ENCODE results near the gene PCID2.

PCID2 gene

GRCh38 chr13:113190181-113190580, 18.3 kb downstream of the PCID2 start:
- H3K4me3 ChIP-seq (ENCODE audit: low read depth, low read length) = no peak overlapping the region

GRCh38 chr13:113187883-113188665, 20.4 kb downstream of the PCID2 start:
- no peak overlapping the region for H3K4me3 ChIP-seq (ENCODE audit: low read depth, low read length)

- no peak overlapping the region for H3K4me3 ChIP-seq (ENCODE audit: low read depth, low read length)
Measured at GRCh38 chr13:113187263-113187669, 21.2 kb downstream of the PCID2 start.

- H3K4me3 ChIP-seq (ENCODE audit: low read depth, low read length) = no peak overlapping the region
Measured at GRCh38 chr13:113186061-113186900, 22.2 kb downstream of the PCID2 start.

GRCh38 chr13:113184568-113185440, 23.7 kb downstream of the PCID2 start:
- H3K4me3 ChIP-seq (ENCODE audit: low read depth, low read length) = no peak overlapping the region

- H3K4me3 ChIP-seq (ENCODE audit: low read depth, low read length) = no peak overlapping the region
Measured at GRCh38 chr13:113183450-113184129, 24.9 kb downstream of the PCID2 start.

DNA sequence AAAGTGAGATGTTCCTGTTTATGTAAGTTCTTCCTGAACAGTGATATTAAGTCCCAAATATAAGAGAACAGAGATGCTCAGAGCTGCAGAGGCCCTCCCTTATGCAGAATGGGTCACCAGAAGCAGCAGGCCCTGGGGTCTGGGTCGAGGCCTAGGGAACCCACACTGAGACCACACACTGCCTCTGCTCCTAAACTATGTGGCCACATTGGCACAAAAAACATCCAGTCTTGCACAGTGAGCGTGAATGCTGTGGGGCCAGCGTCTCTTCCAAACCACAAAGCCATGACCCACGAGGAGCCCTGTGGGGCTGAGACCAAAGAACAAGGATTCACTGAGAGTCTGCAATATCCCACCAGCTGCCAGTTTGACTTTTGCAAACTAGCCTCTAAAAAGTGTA, 26.4 kb downstream of the PCID2 start:
- H3K4me3 ChIP-seq (ENCODE audit: low read depth, low read length) = no peak overlapping the region

- no peak overlapping the region for H3K4me3 ChIP-seq (ENCODE audit: low read depth, low read length)
Measured at GRCh38 chr13:113179374-113180230, 28.9 kb downstream of the PCID2 start.

GRCh38 chr13:113178896-113179167, 29.6 kb downstream of the PCID2 start:
- no peak overlapping the region for H3K4me3 ChIP-seq (ENCODE audit: low read depth, low read length)

DNA sequence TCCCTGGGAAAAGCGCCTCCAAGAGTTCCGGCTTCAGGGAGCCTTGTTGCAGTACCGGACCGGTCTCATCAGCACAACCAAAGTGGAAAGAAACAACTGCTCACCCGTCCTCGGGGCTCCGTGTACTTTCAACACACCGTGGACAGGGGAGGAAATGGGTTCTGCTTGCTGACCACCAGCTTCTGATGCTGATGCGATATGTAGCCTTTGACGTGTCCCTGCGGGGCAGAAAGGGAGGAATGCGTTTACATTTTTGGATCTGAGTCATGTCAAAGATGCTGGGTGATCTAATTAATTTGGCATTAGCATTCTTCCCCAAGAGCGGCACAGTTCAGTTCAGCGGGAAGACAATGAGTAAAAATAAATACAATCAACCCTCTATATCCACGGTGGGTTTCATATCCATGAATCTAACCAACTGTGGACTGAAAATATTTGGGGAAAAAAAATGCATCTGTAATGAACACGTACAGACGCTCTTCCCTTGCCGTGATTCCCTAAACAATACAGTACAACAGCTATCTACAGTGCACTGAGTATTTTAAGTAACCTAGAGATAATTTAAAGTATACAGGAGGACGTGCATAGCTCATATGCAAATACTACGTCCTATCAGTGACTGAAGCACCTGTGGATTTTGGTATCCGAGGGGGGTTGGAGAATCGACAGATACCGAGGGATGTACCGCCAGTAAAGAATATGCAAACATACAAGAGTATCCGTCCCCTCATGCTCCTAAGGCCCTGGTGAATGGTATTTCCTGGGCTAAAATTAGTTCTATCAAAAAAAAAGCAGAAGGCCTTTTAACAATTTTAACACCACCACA, 30.2 kb downstream of the PCID2 start:
- no peak overlapping the region for H3K4me3 ChIP-seq (ENCODE audit: low read depth, low read length)

- no peak overlapping the region for H3K4me3 ChIP-seq (ENCODE audit: low read depth, low read length)
Measured at GRCh38 chr13:113176822-113177221, 31.6 kb downstream of the PCID2 start.

DNA sequence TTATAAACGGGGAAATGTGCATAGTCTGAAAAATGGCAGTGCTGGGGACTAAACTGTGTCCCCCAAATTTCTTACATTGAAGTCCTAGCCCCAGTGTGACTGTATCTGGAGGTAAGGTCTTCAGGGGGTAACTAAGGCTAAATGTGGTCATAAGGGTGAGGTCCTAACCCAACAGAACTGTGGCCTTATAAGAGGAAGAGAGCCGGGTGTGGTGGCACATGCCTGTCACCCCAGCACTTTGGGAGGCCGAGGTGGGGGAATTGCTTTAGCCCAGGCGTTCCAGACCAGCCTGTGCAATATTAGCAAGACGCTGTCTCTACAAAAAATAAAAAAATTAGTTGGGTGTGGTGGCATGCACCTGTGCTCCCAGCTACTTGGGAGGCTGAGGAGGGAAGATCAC, 32.2 kb downstream of the PCID2 start:
- no peak overlapping the region for H3K4me3 ChIP-seq (ENCODE audit: low read depth, low read length)

DNA sequence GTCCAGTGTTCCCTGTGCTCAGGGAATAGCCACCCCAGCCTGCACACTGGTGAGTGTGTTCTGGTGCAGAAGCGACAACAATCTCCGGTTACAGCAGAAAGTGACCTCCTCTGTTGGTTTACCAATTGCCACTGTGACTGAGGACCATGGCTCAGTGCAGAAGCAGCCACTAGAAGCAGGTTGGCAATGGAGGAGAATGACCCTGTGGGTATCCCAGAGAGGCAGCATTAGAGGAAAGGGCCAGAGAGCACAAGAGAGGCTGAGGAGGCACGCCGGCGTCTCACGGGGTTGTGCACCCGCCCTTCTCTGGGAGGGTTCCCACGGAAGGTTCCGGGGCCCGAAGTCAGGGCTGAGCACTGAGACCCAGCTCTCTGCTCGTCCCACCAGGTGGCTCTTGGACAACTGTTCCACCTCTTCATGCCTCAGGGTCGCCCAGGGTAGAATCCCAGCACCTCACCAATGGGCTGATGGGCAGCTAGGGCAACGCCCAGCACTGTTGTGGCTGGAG, 36.0 kb downstream of the PCID2 start:
- no peak overlapping the region for H3K4me3 ChIP-seq (ENCODE audit: low read depth, low read length)

DNA sequence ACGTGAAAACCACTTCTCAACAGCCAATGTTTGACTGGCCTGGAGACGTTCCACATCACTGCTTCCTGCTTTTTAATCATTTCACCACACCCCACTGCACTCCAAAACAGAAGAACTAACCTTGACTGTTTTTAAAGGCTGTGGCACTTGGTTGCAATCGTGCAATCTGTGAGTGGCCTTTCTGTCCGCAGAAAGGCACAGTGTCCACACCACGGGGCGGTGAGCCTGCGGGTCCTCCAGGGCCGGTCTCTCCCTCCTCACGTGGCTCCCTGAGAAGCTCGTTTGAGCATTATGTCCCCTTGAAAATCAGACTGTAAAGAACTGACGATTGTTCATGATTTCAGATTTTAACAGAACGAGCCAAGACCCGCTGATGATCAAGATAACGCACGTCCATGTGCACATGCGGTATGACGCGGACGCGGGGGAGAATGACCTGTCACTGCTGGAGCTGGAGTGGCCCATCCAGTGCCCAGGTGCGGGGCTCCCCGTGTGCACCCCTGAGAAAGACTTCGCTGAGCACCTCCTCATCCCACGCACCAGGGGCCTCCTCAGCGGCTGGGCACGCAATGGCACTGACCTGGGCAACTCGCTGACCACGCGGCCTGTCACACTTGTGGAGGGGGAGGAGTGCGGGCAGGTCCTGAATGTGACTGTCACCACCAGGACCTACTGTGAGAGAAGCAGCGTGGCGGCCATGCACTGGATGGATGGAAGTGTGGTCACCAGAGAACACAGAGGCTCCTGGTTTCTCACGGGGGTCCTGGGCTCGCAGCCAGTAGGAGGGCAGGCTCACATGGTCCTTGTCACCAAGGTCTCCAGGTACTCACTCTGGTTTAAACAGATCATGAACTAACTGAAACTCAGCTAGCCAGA, 37.0 kb downstream of the PCID2 start:
- H3K4me3 ChIP-seq (ENCODE audit: low read depth, low read length) = no peak overlapping the region

GRCh38 chr13:113170511-113170910, 38.0 kb downstream of the PCID2 start:
- no peak overlapping the region for H3K4me3 ChIP-seq (ENCODE audit: low read depth, low read length)

DNA sequence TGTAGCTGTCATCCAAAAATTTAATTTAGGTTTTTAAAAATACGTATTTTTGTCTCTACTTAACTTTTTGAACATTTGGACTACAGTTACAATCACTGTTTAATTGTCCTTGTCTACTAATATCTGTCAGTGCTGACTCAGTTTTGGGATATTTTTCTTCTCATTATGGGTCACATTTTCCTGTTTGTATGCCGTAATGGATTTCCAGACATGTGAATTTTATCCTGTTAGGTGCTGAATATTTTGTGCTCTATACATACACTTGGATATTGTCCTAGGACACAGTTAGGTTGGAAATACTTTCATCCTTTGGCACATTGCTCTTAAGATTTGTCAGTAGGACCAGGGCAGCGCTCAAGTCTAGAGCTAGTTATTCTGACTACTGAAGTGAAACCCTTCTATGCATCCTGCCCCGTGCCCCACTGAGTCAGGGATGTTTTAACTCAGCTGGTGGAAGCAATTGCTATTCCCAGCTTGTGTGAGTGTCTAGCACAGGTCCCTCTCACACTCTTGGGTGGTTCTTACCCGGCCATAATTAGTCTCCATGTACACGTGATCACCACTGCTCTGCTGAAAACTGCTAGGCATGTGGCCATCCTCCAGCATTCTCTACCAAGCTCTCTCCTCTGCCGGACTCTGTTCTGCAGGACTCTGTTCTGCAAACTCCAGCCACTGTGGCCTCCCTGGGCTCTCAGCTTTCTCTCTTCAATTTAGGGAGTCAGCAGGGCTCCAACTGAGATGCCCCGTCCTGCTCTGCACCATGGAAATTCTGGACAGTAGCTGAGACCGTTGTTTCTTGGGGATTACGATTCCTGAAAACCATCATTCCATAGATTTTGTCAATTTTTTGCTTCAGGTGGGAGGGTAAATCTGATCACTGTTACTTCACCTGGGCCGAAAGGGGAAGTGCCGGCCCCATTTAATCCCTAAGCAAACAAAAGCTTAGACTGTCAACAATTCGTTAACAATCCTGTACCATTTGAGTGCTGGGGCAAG, 38.9 kb downstream of the PCID2 start:
- H3K4me3 ChIP-seq (ENCODE audit: low read depth, low read length) = no peak overlapping the region

DNA sequence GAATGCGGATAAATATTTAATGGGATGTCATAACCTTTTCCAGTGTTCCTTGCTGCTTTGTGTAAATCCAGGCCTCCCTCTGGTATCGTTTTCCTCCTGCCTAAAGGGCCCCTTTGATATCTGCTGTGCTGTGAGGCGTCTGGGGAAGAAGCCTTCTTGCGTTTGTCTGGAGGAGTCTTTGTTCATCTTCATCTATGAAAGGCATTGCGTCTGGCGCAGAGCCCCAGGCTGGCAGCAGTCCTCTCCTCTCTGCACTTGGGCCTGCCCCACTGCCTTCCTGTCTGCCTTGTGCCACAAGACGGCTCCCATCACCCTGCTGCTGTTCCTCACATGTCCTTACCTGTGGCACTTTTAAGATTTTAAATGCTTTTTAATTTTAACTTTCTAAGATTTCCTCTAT, 40.3 kb downstream of the PCID2 start:
- H3K4me3 ChIP-seq (ENCODE audit: low read depth, low read length) = no peak overlapping the region
